Astrocyte (in vitro differentiated cells and primary cell): Measurements from ENCODE around the gene COL15A1.

ENCODE experiments used
- EZH2 ChIP-seq: IDR thresholded peaks from 2 replicates; pipeline ENCODE4 v1.6.1; 2012; ENCODE audit warnings: mild to moderate bottlenecking, low read length, inconsistent platforms; ENCODE audit not compliant: insufficient read depth
- TF ChIP-seq, protein P1 (sequence below): IDR thresholded peaks from 2 replicates; pipeline ENCODE4 v1.5.1; 2011; ENCODE audit warnings: low read depth, mild to moderate bottlenecking, inconsistent platforms, low read length, moderate library complexity; ENCODE audit not compliant: insufficient read depth

DNA sequence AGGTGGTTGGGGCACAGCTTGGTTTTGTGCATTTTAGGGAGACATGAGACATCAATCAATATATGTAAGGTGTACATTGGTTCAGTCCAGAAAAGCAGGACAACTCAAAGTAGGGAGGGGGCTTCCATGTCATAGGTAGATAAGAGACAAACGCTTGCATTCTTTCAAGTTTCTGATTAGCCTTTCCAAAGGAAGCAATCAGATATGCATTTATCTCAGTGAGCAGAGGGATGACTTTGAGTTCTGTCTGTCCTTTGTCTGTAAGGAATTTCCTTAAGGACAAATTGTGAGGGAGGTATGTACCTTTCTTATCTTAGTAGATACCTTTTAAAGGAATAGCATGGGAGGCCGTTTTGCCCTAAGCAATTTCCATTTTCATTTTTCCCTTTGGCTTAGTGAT lies 63.3 kb downstream of the COL15A1 start:
- TF ChIP-seq, protein P1, sequence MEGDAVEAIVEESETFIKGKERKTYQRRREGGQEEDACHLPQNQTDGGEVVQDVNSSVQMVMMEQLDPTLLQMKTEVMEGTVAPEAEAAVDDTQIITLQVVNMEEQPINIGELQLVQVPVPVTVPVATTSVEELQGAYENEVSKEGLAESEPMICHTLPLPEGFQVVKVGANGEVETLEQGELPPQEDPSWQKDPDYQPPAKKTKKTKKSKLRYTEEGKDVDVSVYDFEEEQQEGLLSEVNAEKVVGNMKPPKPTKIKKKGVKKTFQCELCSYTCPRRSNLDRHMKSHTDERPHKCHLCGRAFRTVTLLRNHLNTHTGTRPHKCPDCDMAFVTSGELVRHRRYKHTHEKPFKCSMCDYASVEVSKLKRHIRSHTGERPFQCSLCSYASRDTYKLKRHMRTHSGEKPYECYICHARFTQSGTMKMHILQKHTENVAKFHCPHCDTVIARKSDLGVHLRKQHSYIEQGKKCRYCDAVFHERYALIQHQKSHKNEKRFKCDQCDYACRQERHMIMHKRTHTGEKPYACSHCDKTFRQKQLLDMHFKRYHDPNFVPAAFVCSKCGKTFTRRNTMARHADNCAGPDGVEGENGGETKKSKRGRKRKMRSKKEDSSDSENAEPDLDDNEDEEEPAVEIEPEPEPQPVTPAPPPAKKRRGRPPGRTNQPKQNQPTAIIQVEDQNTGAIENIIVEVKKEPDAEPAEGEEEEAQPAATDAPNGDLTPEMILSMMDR: no peak
- no peak for TF ChIP-seq EZH2
